Erythroblast (primary cell): ENCODE measurements around the gene PHF11.
A peak's percentile ranks its signal among the peaks of the same experiment; 100 is the strongest.

ENCODE experiments used
- DNase-seq, 2 experiments: peaks; one replicate each; lab custom pipeline; 2025; lab: John Stamatoyannopoulos, UW
- GATA1 ChIP-seq: IDR thresholded peaks from 2 replicates; pipeline ENCODE4 v1.6.1; 2011; ENCODE audit warnings: low read depth, mild to moderate bottlenecking, control low read depth, low read length, moderate library complexity
- POLR2A ChIP-seq: IDR thresholded peaks from 2 replicates; pipeline ENCODE4 v1.6.1; 2011; ENCODE audit warnings: mild to moderate bottlenecking, low read length

Gene PHF11

DNA sequence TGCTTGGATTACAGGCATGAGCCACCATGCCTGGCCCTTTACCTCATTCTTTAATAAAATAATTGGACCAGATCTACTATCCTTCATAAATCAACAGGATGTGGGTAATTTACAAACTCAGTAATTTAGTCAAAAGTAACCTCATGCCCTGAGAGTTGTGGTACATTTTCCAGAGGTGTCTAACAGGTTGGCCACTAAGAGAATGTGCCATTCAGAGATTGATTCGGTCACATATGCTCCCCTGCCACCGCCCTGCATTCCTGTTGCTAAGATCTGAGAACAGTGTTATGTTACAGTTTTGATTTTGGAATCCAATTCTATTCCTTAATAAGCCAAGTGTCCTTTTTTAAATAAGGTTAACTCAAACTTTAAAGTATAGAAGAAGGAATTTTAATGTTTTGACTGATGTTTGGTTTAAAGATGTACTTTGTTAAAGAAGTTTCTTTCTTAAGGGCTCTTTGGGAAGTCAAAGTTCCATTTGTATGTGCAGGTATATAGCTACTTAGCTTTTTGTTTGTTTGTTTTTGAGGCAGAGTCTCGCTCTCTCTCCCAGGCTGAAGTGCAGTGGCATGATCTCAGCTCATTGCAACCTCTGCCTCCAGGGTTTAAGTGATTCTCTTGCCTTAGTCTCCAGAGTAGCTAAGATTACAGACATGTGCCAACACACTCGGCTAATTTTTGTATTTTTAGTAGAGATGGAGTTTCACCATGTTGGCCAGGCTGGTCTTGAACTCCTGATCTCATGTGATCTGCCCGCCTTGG, 29.2 kb downstream of the PHF11 start:
- TF ChIP-seq GATA1 (no peak), POLR2A (no peak)
- DNase-seq = no peak

DNA sequence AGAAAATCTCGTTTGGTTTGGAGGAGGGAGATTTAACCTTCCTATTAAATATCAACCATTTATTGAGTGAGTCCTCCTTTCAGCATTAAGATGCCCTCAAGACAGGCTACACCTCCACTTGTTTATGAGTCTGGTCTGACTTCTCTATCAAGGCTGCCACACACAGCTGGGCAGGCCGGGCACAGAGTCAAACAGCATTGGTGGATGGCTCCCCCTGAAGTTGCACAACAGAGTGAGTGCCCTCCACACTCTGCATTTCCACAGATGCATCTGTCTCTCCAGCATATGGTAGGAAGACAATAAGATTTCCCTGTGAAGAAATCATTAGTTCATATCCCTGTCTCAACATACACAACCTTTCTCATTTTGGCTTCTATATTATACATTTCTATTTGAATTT, 31.4 kb downstream of the PHF11 start:
- no peak for DNase-seq
- no peak for TF ChIP-seq POLR2A
- no peak for TF ChIP-seq GATA1

GRCh38 chr13:49528161-49528560, 32.4 kb downstream of the PHF11 start:
- no peak for DNase-seq

GRCh38 chr13:49530457-49530856, 34.7 kb downstream of the PHF11 start:
- TF ChIP-seq GATA1 (no peak), POLR2A (no peak)
- DNase-seq = peak; percentile 29 to 71

More at GRCh38 chr13:49528161-49528560, 32.4 kb downstream of the PHF11 start:
- TF ChIP-seq GATA1 (no peak), POLR2A (no peak)

DNA sequence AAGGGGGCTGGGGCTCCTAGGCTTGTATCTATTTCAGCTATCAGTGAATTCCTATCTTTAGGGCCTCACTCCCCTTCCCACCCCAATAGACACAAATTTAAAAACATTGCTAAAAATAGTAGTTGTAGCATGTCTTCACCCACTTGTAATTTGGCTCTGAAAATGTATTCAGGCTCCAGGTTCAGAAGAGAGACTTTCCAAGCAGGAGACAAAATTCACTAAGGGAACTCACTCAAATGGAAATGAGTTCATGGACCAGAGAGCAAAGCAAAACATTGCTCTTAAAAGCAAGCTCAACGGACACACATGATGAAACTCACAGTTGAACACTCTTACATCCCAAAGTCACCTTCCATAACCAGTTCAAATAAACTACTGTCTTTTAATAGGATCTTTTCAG, 36.8 kb downstream of the PHF11 start:
- DNase-seq = no peak
- TF ChIP-seq GATA1 (no peak), POLR2A (no peak)

- TF ChIP-seq GATA1 = no peak
- TF ChIP-seq POLR2A = no peak
- DNase-seq = no peak
Measured at GRCh38 chr13:49533011-49533410, 37.3 kb downstream of the PHF11 start.

DNA sequence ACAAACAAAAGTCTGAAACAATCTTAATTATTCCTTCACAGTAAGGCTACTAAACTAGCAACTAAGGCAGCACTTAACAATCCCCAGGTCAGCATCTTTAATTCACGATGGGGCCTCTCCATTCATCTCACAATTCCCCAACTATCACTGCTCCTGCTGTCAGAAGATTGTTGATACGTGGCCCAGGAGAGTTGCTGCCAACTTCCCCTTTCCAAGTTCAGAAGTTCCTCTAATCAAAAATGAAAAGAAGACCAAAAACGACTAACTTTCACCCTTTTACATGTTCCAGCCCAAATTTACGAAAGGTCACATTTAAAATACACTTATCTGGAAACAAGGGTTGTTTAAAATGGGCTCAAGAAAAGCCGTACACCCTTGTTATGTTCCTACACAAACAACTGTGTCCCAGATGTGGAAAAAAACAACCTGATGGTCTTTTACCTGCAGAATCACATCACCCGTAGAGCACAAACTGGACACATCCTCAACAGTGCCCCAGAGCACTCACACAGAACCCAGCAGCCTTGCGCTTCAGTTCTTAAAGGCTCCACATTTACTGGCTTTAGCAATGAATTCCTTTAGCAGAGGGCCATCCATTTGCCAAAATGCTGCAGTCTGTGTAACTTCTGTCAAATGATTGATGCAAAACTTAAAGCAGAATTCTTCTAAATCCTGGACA, 38.0 kb downstream of the PHF11 start:
- TF ChIP-seq POLR2A = no peak
- no peak for TF ChIP-seq GATA1
- no peak for DNase-seq

DNA sequence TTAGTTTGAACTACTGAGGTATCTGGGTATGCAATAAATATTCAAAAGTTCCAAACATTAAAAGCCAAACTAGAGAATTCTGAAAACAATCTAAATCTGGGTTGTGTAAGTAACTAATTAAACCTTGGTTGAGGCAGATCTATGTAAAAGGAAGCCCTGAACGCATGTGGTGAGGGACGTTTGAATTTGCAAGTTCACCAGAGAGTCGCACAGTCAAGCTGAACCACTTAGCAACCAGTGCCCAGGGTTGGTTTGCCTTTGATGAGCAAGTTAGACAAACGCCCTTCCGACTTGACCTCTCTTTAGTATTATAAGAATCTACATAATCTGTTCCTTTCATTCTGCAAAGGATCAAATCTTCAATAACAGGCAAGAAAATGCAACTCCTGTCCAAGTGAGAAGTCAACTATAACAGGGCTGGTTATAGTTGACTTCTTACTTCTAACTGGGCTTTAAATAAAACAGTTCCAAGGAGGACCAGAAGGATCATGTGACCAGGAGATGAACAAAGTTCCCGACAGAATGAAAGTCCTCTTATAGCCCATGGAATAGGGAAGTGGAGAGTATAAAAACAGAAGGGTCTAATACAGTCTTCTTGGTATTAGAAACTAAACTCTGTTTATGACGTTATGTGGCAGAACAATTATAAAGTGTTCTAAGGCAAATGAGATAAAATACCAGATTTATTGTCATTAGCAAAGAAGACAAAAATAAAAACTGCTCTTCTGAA, 40.6 kb downstream of the PHF11 start:
- DNase-seq = no peak
- no peak for TF ChIP-seq GATA1
- no peak for TF ChIP-seq POLR2A

DNA sequence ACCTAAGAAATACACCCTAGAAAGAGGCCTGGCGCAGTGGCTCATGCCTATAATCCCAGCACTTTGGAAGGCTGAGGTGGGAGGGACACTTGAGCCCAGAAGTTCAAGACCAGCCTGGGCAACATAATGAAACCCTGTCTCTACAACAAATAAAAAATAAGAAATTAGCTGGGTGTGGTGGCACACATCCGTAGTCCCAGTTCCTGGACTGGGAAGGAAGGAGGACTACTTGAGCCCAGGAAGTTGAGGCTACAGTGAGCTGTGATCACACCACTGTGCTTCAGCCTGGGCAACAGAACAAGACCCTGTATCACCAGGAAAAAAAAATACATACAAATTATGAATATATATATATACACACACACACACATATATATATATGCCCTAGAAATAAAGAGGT, 42.7 kb downstream of the PHF11 start:
- DNase-seq = no peak
- no peak for TF ChIP-seq GATA1

DNA sequence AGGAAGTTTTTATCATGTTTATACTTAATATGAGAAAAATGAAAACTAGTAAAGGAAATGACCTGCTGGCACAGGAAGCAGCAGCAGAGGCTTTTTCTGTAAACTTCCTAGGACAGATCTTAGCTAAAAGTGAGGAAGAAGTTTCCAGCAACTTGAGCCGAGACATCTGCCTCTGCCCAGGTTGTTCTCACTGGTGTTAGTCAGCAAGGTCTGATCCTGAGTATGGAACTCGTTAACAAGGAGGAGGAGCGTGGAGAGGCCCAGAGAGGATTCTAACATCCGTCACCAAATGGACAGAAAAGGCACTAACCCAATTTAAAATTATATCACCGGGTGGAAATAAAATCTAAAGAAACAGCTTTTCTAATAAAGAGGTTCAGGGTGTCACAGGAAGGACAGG, 43.6 kb downstream of the PHF11 start:
- no peak for DNase-seq
- TF ChIP-seq POLR2A (no peak), GATA1 (no peak)

- DNase-seq = no peak
- TF ChIP-seq POLR2A (no peak), GATA1 (no peak)
Measured at GRCh38 chr13:49539746-49540145, 44.0 kb downstream of the PHF11 start.

GRCh38 chr13:49540552-49540951, 44.8 kb downstream of the PHF11 start:
- DNase-seq = no peak
- TF ChIP-seq POLR2A (no peak), GATA1 (no peak)

DNA sequence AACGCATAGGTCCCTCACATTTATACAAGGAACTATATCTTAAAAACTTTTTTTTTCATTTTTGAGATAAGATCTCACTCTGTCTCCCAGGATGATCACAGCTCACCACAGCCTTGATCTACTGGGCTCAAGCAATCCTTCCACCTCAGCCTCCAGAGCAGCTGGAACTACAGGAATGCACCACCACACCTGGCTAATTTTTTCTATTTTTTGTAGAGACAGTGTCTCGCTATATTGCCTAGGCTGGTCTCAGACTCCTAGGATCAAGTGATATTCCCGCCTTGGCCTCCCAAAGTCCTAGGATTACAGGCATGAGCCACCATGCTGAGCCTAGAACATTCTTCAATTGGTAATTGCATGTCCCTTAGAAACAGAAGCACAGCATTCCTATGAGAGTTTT, 47.9 kb downstream of the PHF11 start:
- no peak for TF ChIP-seq POLR2A
- no peak for TF ChIP-seq GATA1
- no peak for DNase-seq

GRCh38 chr13:49545661-49546060, 49.9 kb downstream of the PHF11 start:
- no peak for DNase-seq
- TF ChIP-seq POLR2A (no peak), GATA1 (no peak)
